H1 (cell line): ENCODE results near the gene HSPA12A. TPM values are rescaled to one million over a fixed set of nuclear protein-coding genes. Genes with fewer than 3 reads are reported as not detected.

Experiments
- CTCF ChIA-PET: fragments of 300-600 bp; sonication (Branson Sonifier 250); formaldehyde crosslinking; loops from one replicate; lab custom pipeline; 2021; ENCODE audit not compliant: partially characterized antibody; lab: Charles Lee
- POLR2A ChIA-PET: fragments of 300-600 bp; sonication (Branson Sonifier 250); formaldehyde crosslinking; loops from one replicate; lab custom pipeline; 2021; ENCODE audit warnings: inconsistent platforms; ENCODE audit not compliant: partially characterized antibody; lab: Charles Lee
- DNase-seq, 2 experiments: peaks; one replicate each; pipeline versions ENCODE4 v3.0.0 to v3.0.0-alpha.2; 2010 to 2022; ENCODE audit warnings: low spot score in 2 of 2, low read depth in 1 of 2, mixed read lengths in 1 of 2
- FAIRE-seq: peaks from 2 replicates; lab custom pipeline; 2011; peaks lifted over from hg19 to GRCh38; lab: Jason Lieb, UNC
- H2AFZ ChIP-seq: 2 replicates; pipeline ENCODE4 v1.8.1; 2012; ENCODE audit warnings: low read length, inconsistent platforms
- H2AK5ac ChIP-seq: 2 replicates; pipeline ENCODE4 v1.6.1; 2013; ENCODE audit warnings: low read depth, low read length
- H2BK120ac ChIP-seq: replicated peaks from 2 replicates; pipeline ENCODE3; 2013; ENCODE audit warnings: low read depth, low read length, inconsistent platforms
- H2BK12ac ChIP-seq: 2 replicates; pipeline ENCODE4 v1.6.1; 2013; ENCODE audit warnings: low read depth, low read length
- H2BK15ac ChIP-seq: 2 replicates; pipeline ENCODE4 v1.6.1; 2013; ENCODE audit warnings: low read length
- H2BK20ac ChIP-seq: 2 replicates; pipeline ENCODE4 v1.6.1; 2013; ENCODE audit warnings: low read length
- H2BK5ac ChIP-seq: 2 replicates; pipeline ENCODE4 v1.6.1; 2013; ENCODE audit warnings: low read depth, low read length
- H3K14ac ChIP-seq: 2 replicates; pipeline ENCODE4 v1.6.1; 2013; ENCODE audit warnings: inconsistent platforms; ENCODE audit not compliant: insufficient read length
- H3K18ac ChIP-seq: 2 replicates; pipeline ENCODE4 v1.6.1; 2013; ENCODE audit warnings: low read length; ENCODE audit errors: extremely low read depth
- H3K23ac ChIP-seq: 2 replicates; pipeline ENCODE4 v1.6.1; 2013; ENCODE audit warnings: inconsistent platforms; ENCODE audit not compliant: insufficient read length
- H3K23me2 ChIP-seq: 2 replicates; pipeline ENCODE4 v1.6.1; 2013; ENCODE audit warnings: low read depth, low read length
- H3K27ac ChIP-seq: 2 replicates; pipeline ENCODE4 v1.6.1; 2011; ENCODE audit warnings: low read depth, low read length, inconsistent platforms
- H3K27me3 ChIP-seq, 4 experiments: replicated peaks in 1 of 4; 1 replicate in 1 of 4; 2 replicates in 3 of 4; pipeline versions ENCODE4 v1.6.1 to v1.8.1; 2011 to 2013; ENCODE audit warnings: low read length in 3 of 4, mild to moderate bottlenecking in 3 of 4, inconsistent platforms in 2 of 4, mixed read lengths in 2 of 4, moderate library complexity in 1 of 4; ENCODE audit not compliant: control insufficient read depth in 3 of 4, insufficient read depth in 3 of 4; ENCODE audit errors: extremely low read depth in 1 of 4
- H3K36me3 ChIP-seq, 4 experiments: 2 replicates each; pipeline versions ENCODE4 v1.6.1 to v1.8.1; 2011 to 2013; ENCODE audit warnings: mild to moderate bottlenecking in 4 of 4, low read length in 3 of 4, moderate library complexity in 2 of 4, control low read depth in 1 of 4, inconsistent platforms in 1 of 4; ENCODE audit not compliant: insufficient read depth in 4 of 4, control insufficient read depth in 2 of 4
- H3K4ac ChIP-seq: replicated peaks from 2 replicates; pipeline ENCODE3; 2013; ENCODE audit warnings: low read length, low read depth, mixed read lengths, inconsistent platforms; ENCODE audit not compliant: insufficient read length
- H3K4me1 ChIP-seq, 4 experiments: replicated peaks in 1 of 4; 1 replicate in 1 of 4; 2 replicates in 3 of 4; pipeline versions ENCODE4 v1.6.1 to v1.8.1; 2011 to 2013; ENCODE audit warnings: low read length in 3 of 4, inconsistent platforms in 2 of 4, mixed read lengths in 1 of 4; ENCODE audit not compliant: insufficient read depth in 4 of 4, control insufficient read depth in 3 of 4
- H3K4me2 ChIP-seq, 2 experiments: 2 replicates each; pipeline versions ENCODE4 v1.6.1 to v1.8.1; 2011 to 2013; ENCODE audit warnings: low read depth in 2 of 2, low read length in 2 of 2, control low read depth in 1 of 2, inconsistent platforms in 1 of 2, mild to moderate bottlenecking in 1 of 2; ENCODE audit not compliant: insufficient read depth in 1 of 2
- H3K4me3 ChIP-seq, 4 experiments: fragments of 200-600, 300-600 bp in 1 of 4; sonication (generic), shearing (Covaris generic), sonication (Bioruptor Twin) in 1 of 4; 2 replicates each; pipeline versions ENCODE4 v1.5.1 to v1.8.1; 2011 to 2016; ENCODE audit warnings: low read length in 4 of 4, low read depth in 3 of 4, control low read depth in 2 of 4, inconsistent platforms in 2 of 4, mild to moderate bottlenecking in 2 of 4, mixed read lengths in 1 of 4, moderate library complexity in 1 of 4; ENCODE audit not compliant: insufficient read depth in 2 of 4; ENCODE audit errors: extremely low read depth in 1 of 4
- H3K56ac ChIP-seq: replicated peaks from 2 replicates; pipeline ENCODE3; 2013; ENCODE audit warnings: low read depth, mild to moderate bottlenecking, mixed read lengths, low read length, inconsistent platforms; ENCODE audit not compliant: insufficient read length
- H3K79me1 ChIP-seq: 2 replicates; pipeline ENCODE4 v1.6.1; 2013; ENCODE audit warnings: low read depth, low read length, control low read depth
- H3K79me2 ChIP-seq, 2 experiments: 2 replicates each; pipeline versions ENCODE4 v1.6.1 to v1.8.1; 2012 to 2013; ENCODE audit warnings: low read length in 2 of 2, mild to moderate bottlenecking in 2 of 2, inconsistent platforms in 1 of 2; ENCODE audit not compliant: insufficient read depth in 2 of 2, control insufficient read depth in 1 of 2
- H3K9ac ChIP-seq, 4 experiments: replicated peaks in 1 of 4; 1 replicate in 1 of 4; 2 replicates in 3 of 4; pipeline versions ENCODE4 v1.6.1 to v1.8.1; 2011 to 2013; ENCODE audit warnings: low read depth in 3 of 4, low read length in 3 of 4, control low read depth in 2 of 4, mild to moderate bottlenecking in 2 of 4, moderate library complexity in 2 of 4, inconsistent platforms in 1 of 4; ENCODE audit errors: extremely low read depth in 1 of 4
- H3K9me3 ChIP-seq, 2 experiments: 2 replicates each; pipeline versions ENCODE4 v1.6.1 to v1.8.1; 2012 to 2013; ENCODE audit warnings: mild to moderate bottlenecking in 2 of 2, moderate library complexity in 2 of 2, control low read depth in 1 of 2, inconsistent platforms in 1 of 2, low read depth in 1 of 2, low read length in 1 of 2, mixed read lengths in 1 of 2; ENCODE audit not compliant: insufficient read depth in 2 of 2
- H4K20me1 ChIP-seq, 2 experiments: replicated peaks in 1 of 2; 2 replicates each; pipeline versions ENCODE3 to v1.8.1; 2011 to 2013; ENCODE audit warnings: inconsistent platforms in 2 of 2, low read length in 2 of 2, mild to moderate bottlenecking in 1 of 2; ENCODE audit not compliant: insufficient read depth in 2 of 2, control insufficient read depth in 1 of 2
- H4K5ac ChIP-seq: 2 replicates; pipeline ENCODE4 v1.6.1; 2013; ENCODE audit warnings: low read length, low read depth, mixed read lengths, inconsistent platforms; ENCODE audit not compliant: insufficient read length
- H4K8ac ChIP-seq: 2 replicates; pipeline ENCODE4 v1.8.0; 2013; ENCODE audit warnings: mild to moderate bottlenecking, moderate library complexity, low read length, inconsistent platforms; ENCODE audit not compliant: insufficient read depth; ENCODE audit errors: extremely low read depth
- H4K91ac ChIP-seq: replicated peaks from 2 replicates; pipeline ENCODE3; 2013; ENCODE audit warnings: low read length, mixed read lengths, inconsistent platforms; ENCODE audit not compliant: insufficient read length
- BCL11A ChIP-seq, 2 experiments: IDR thresholded peaks; one replicate each; pipeline ENCODE4 v1.6.1; 2011; ENCODE audit warnings: low read depth in 2 of 2, low read length in 2 of 2, mild to moderate bottlenecking in 2 of 2
- CTCF ChIP-seq, 3 experiments: IDR thresholded peaks; 1 replicate in 2 of 3; 2 replicates in 1 of 3; pipeline versions ENCODE4 v1.5.1 to v1.6.1; 2011; ENCODE audit warnings: low read length in 3 of 3, mild to moderate bottlenecking in 3 of 3, inconsistent platforms in 2 of 3, low read depth in 1 of 3, moderate library complexity in 1 of 3; ENCODE audit not compliant: insufficient read depth in 1 of 3; ENCODE audit errors: control extremely low read depth in 1 of 3
- GABPA ChIP-seq: IDR thresholded peaks from 2 replicates; pipeline ENCODE4 v1.6.1; 2011; ENCODE audit warnings: mild to moderate bottlenecking, low read length, moderate library complexity, borderline replicate concordance; ENCODE audit not compliant: insufficient read depth
- HDAC2 ChIP-seq, 2 experiments: fragments of 300-600 bp in 1 of 2; sonication (generic) in 1 of 2; IDR thresholded peaks; 2 replicates each; pipeline ENCODE4 v1.6.1; 2011 to 2012; ENCODE audit warnings: low read depth in 2 of 2, low read length in 2 of 2, mild to moderate bottlenecking in 2 of 2, moderate library complexity in 2 of 2, borderline replicate concordance in 1 of 2, inconsistent platforms in 1 of 2
- HDAC6 ChIP-seq: IDR thresholded peaks from one replicate; pipeline ENCODE4 v1.7.1; 2012; ENCODE audit warnings: low read depth, mild to moderate bottlenecking, inconsistent platforms, low read length, moderate library complexity
- NRF1 ChIP-seq: IDR thresholded peaks from 2 replicates; pipeline ENCODE4 v1.6.1; 2011; ENCODE audit warnings: mild to moderate bottlenecking, low read depth, low read length, improper control_type of control experiment
- RAD21 ChIP-seq, 2 experiments: IDR thresholded peaks in 1 of 2; conservative IDR thresholded peaks in 1 of 2; 2 replicates each; pipeline ENCODE4 v1.6.1; 2011; ENCODE audit warnings: low read depth in 2 of 2, low read length in 2 of 2, improper control_type of control experiment in 1 of 2, inconsistent platforms in 1 of 2, mild to moderate bottlenecking in 1 of 2, moderate library complexity in 1 of 2
- SIN3A ChIP-seq, 2 experiments: IDR thresholded peaks in 1 of 2; conservative IDR thresholded peaks in 1 of 2; 2 replicates each; pipeline ENCODE4 v1.6.1; 2011 to 2012; ENCODE audit warnings: low read length in 2 of 2, improper control_type of control experiment in 1 of 2, low read depth in 1 of 2, mild to moderate bottlenecking in 1 of 2
- SRF ChIP-seq: IDR thresholded peaks from 2 replicates; pipeline ENCODE4 v1.6.1; 2011; ENCODE audit warnings: mild to moderate bottlenecking, low read depth, low read length, moderate library complexity
- WGBS, 2 experiments: shearing (Covaris generic) in 1 of 2; methylation state at CpG; one replicate each; pipeline versions ENCODE4 v1.1.6 to v1.1.7; 2013 to 2015; ENCODE audit warnings: low lambda C conversion rate in 2 of 2, mixed read lengths in 2 of 2, inconsistent platforms in 1 of 2, low coverage in 1 of 2, missing lambda C conversion rate in 1 of 2; ENCODE audit not compliant: insufficient replicate concordance in 2 of 2, insufficient coverage in 1 of 2, insufficient read length in 1 of 2; ENCODE audit errors: extremely low coverage in 1 of 2, missing lambda C conversion rate in 1 of 2; 5-methylcytosine and 5-hydroxymethylcytosine counted together
- polyA plus RNA-seq, 7 experiments: library from polyadenylated mRNA; depleted of rRNA in 3 of 7; stranded (reverse) in 5 of 7; unstranded in 2 of 7; fragments of >200 nt in 5 of 7; fragments of 200-250 nt in 2 of 7; gene quantifications; 1 replicate in 5 of 7; 2 replicates in 1 of 7; 4 replicates in 1 of 7; pipeline versions ENCODE4 v1.2.1 to v1.2.3, GENCODE V29; 2011 to 2013; ENCODE audit warnings: missing spikeins in 2 of 7, mixed read lengths in 2 of 7
- total RNA-seq: library from RNA; stranded (reverse); fragmentation: NEBNext Ultra II Directional; extraction: Animal tissue kit (Norgen Biotek cat#: 25700); gene quantifications from 2 replicates; pipeline ENCODE4 v1.2.1, GENCODE V29; 2021

HSPA12A gene
- total and polyA plus RNA-seq, 2 of the 8 experiments (the other 6 are each of a cell fraction or from before 2014, with no cell fraction given) = 3.1 to 6.9 TPM

- no peak overlapping the region for H3K9ac ChIP-seq
- no peaks in the 10 kb centered on the region for H3K27me3 ChIP-seq
- H4K5ac ChIP-seq = no peak overlapping the region
- peaks cover 5 to 47% (median 13%) of the 10 kb centered on the region in 4 experiments; a peak in 7 of 8 replicates for H3K36me3 ChIP-seq
- H2BK5ac ChIP-seq = no peak overlapping the region
- FAIRE-seq = no peak
- no peak overlapping the region for H3K18ac ChIP-seq
- H3K4ac ChIP-seq = no peak overlapping the region
- no peak overlapping the region for H2BK20ac ChIP-seq
- H2AK5ac ChIP-seq = no peak overlapping the region
- WGBS, 2 experiments = 89% methylated on average over 7 of the region's 7 CpGs; no CpG with 5 or more reads in 1 of the 2 experiments
- TF ChIP-seq RAD21 (IDR thresholded peaks at IDR 0.05 in 1 of 2, conservative IDR thresholded peaks at IDR 0.05 in 1 of 2; ENCODE audit: low read depth in 2 of 2, low read length in 2 of 2) (no peak), HDAC2 (IDR thresholded peaks at IDR 0.05; ENCODE audit: borderline replicate concordance in 1 of 2, low read depth in 2 of 2, low read length in 2 of 2) (no peak), CTCF (IDR thresholded peaks at IDR 0.05; ENCODE audit: control extremely low read depth in 1 of 3, insufficient read depth in 1 of 3, low read depth in 1 of 3, low read length in 3 of 3) (no peak), BCL11A (IDR thresholded peaks at IDR 0.05; ENCODE audit: low read depth in 2 of 2, low read length in 2 of 2) (no peak), SIN3A (conservative IDR thresholded peaks at IDR 0.05 in 1 of 2, IDR thresholded peaks at IDR 0.05 in 1 of 2; ENCODE audit: low read depth in 1 of 2, low read length in 2 of 2) (no peak), GABPA (no peak), HDAC6 (no peak), SRF (no peak), NRF1 (no peak)
- no peak overlapping the region for H3K14ac ChIP-seq
- no peak overlapping the region for H2BK15ac ChIP-seq
- H3K4me1 ChIP-seq = peaks cover 0 to 6% (median 0%) of the 10 kb centered on the region in 4 experiments; a peak in 2 of 7 replicates
- no peak overlapping the region for H4K8ac ChIP-seq
- peaks cover 2% of the 10 kb centered on the region; the same call in 1 of the 2 replicates for H3K79me1 ChIP-seq
- no peak overlapping the region for H2AFZ ChIP-seq
- H3K23ac ChIP-seq = no peak overlapping the region
- no peak overlapping the region for H3K56ac ChIP-seq
- H4K20me1 ChIP-seq = peaks cover 0 to 2% of the 10 kb centered on the region in 2 experiments
- H2BK12ac ChIP-seq = no peak overlapping the region
- H3K79me2 ChIP-seq = no peaks in the 10 kb centered on the region
- no peak overlapping the region for H3K4me2 ChIP-seq
- no peak for DNase-seq
- no peak overlapping the region for H3K4me3 ChIP-seq
- CTCF ChIA-PET = interaction anchor here (1.0 to 2.8 kb wide), 4 partner anchors 9 to 508 kb away, joined by 3 to 15 read pairs (median 4); no protein-coding TSS in a partner anchor
- H3K23me2 ChIP-seq = no peaks in the 10 kb centered on the region
- no peak overlapping the region for H3K27ac ChIP-seq
- H2BK120ac ChIP-seq = no peak overlapping the region
- H4K91ac ChIP-seq = no peak overlapping the region
- POLR2A ChIA-PET = interaction anchor here (0.6 to 0.7 kb wide), 2 partner anchors 8 to 45 kb away, joined by 3 to 4 read pairs; no protein-coding TSS in a partner anchor
- H3K9me3 ChIP-seq = no peaks in the 10 kb centered on the region
Observed at GRCh38 chr10:116663342-116663741, 79.0 kb downstream of the HSPA12A start.
